T-cell (primary cell): Measurements from ENCODE around the gene FGF6. TPM values are rescaled to one million over a fixed set of nuclear protein-coding genes. Genes with fewer than 3 reads are reported as not detected.
"Not testable (repeated sequence)": the region's sequence is repeated elsewhere in the genome, so short reads cannot be mapped to it uniquely, and the experiment has no call there.

Experiments used
- ATAC-seq, 4 experiments: fragments of 200-7000 bp in 3 of 4; fragments of 150-1000 bp in 1 of 4; cut with Tn5 transposase; replicated peaks in 1 of 4; 1 replicate in 3 of 4; 2 replicates in 1 of 4; pipeline ENCODE4 v1.10.0; 2021; ENCODE audit warnings: moderate library complexity in 3 of 4, mild to moderate bottlenecking in 2 of 4, moderate number of reproducible peaks in 1 of 4
- CTCF ChIA-PET, 2 donors: fragments of 300-600 bp; sonication (Branson Sonifier 250); formaldehyde crosslinking; loops; one replicate each; lab custom pipeline; 2022; ENCODE audit warnings: antibody characterized with exemption in 2 of 2; lab: Charles Lee
- POLR2A ChIA-PET, 2 donors: fragments of 300-600 bp; sonication (Branson Sonifier 250); formaldehyde crosslinking; loops; one replicate each; lab custom pipeline; 2022; ENCODE audit warnings: antibody characterized with exemption in 2 of 2; lab: Charles Lee
- DNase-seq, 35 experiments: peaks; one replicate each; pipeline versions ENCODE4 v3.0.0 to v3.0.0-alpha.2; 2013 to 2023
- H3K27ac ChIP-seq: one replicate; pipeline ENCODE4 v1.5.1; 2013; ENCODE audit warnings: low read length
- H3K27me3 ChIP-seq, 2 experiments: replicated peaks in 1 of 2; 1 replicate in 1 of 2; 2 replicates in 1 of 2; pipeline versions ENCODE4 v1.6.1 to v1.7.0; 2013; ENCODE audit warnings: low read length in 1 of 2, mixed read lengths in 1 of 2; ENCODE audit not compliant: control insufficient read depth in 2 of 2, insufficient read depth in 2 of 2; ENCODE audit errors: extremely low read depth in 1 of 2
- H3K36me3 ChIP-seq, 2 donors: 1 replicate in 1 of 2; 2 replicates in 1 of 2; pipeline versions ENCODE4 v1.6.1 to v1.7.0; 2013; ENCODE audit warnings: low read length in 1 of 2; ENCODE audit not compliant: control insufficient read depth in 2 of 2, insufficient read depth in 1 of 2; ENCODE audit errors: extremely low read depth in 1 of 2
- H3K4me1 ChIP-seq, 2 experiments: 1 replicate in 1 of 2; 2 replicates in 1 of 2; pipeline versions ENCODE4 v1.6.1 to v1.7.0; 2013; ENCODE audit warnings: low read length in 2 of 2, mixed read lengths in 1 of 2; ENCODE audit not compliant: insufficient read depth in 2 of 2, control insufficient read depth in 1 of 2; ENCODE audit errors: extremely low read depth in 1 of 2
- H3K4me3 ChIP-seq, 2 donors: 1 replicate in 1 of 2; 2 replicates in 1 of 2; pipeline versions ENCODE4 v1.5.1 to v1.7.0; 2013; ENCODE audit warnings: mild to moderate bottlenecking in 2 of 2, low read length in 1 of 2, moderate library complexity in 1 of 2; ENCODE audit not compliant: control insufficient read depth in 1 of 2; ENCODE audit errors: extremely low read depth in 1 of 2
- H3K9me3 ChIP-seq: 2 replicates; pipeline ENCODE4 v1.7.0; 2013
- H3K27ac Mint-ChIP-seq, 2 donors: one replicate each; pipeline ENCODE4 v1.8.0; 2020 to 2021; ENCODE audit warnings: mild to moderate bottlenecking in 2 of 2, mixed read lengths in 2 of 2
- H3K27me3 Mint-ChIP-seq, 2 donors: one replicate each; pipeline ENCODE4 v1.8.0; 2021 to 2022; ENCODE audit warnings: mixed read lengths in 2 of 2
- H3K36me3 Mint-ChIP-seq: one replicate; pipeline ENCODE4 v1.8.0; 2021; ENCODE audit warnings: mixed read lengths
- H3K4me1 Mint-ChIP-seq, 3 donors: one replicate each; pipeline ENCODE4 v1.8.0; 2020 to 2022; ENCODE audit warnings: mixed read lengths in 3 of 3, mild to moderate bottlenecking in 1 of 3
- H3K4me3 Mint-ChIP-seq, 3 donors: one replicate each; pipeline ENCODE4 v1.8.0; 2020 to 2022; ENCODE audit warnings: mild to moderate bottlenecking in 3 of 3, mixed read lengths in 3 of 3, moderate library complexity in 3 of 3
- H3K9me3 Mint-ChIP-seq, 3 donors: one replicate each; pipeline ENCODE4 v1.8.0; 2020 to 2022; ENCODE audit warnings: mixed read lengths in 3 of 3
- WGBS: methylation state at CpG from one replicate; pipeline ENCODE4 v1.1.5; 2013; ENCODE audit warnings: missing lambda C conversion rate; ENCODE audit not compliant: insufficient coverage; 5-methylcytosine and 5-hydroxymethylcytosine counted together
- total RNA-seq, 35 experiments: library from RNA in 6 of 35; stranded (reverse) in 6 of 35; fragments of 120-200 nt in 1 of 35; gene quantifications; one replicate each; pipeline versions ENCODE4 v1.2.1 to v1.2.4 and lab custom pipeline; 2013 to 2026

The FGF6 gene
- total RNA-seq, 5 donors from 2014 or later (not counting 1 experiment from before 2014, with no cell fraction given), result not detected

DNA sequence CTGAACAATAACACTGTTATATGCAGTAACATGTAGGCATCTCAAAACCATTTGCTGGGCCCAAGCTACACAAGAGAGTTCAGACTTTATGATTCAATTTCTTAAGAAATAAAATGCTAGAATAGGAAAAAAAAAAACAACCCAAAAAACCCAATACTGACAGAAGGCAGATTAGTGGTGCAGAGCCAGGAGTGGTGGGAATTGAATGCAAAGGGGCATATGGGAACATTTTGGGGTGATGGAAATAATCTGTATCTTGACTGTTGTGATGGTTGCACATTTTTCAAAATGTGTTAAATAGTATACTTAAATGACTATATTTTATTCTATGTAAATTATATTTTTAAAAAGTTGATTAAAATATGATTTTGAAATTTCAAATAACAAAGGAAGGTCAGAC lies 23.4 kb upstream of the FGF6 start:
- H3K9me3 Mint-ChIP-seq, result no peaks in the 10 kb centered on the region
- H3K4me1 Mint-ChIP-seq, result no peaks in the 10 kb centered on the region
- ChIA-PET POLR2A (no interaction called here), CTCF (no interaction called here)
- Histone ChIP-seq H3K4me1 (no peaks in the 10 kb centered on the region), H3K27me3 (no peaks in the 10 kb centered on the region), H3K9me3 (no peaks in the 10 kb centered on the region), H3K4me3 (no peak overlapping the region), H3K27ac (no peak overlapping the region), H3K36me3 (no peaks in the 10 kb centered on the region)
- no peak overlapping the region for H3K4me3 Mint-ChIP-seq
- DNase-seq, result no peak
- H3K27ac Mint-ChIP-seq, result no peak overlapping the region
- peaks cover 0 to 5% of the 10 kb centered on the region in 2 donors for H3K27me3 Mint-ChIP-seq
- ATAC-seq, result no peak
- H3K36me3 Mint-ChIP-seq, result no peaks in the 10 kb centered on the region

DNA sequence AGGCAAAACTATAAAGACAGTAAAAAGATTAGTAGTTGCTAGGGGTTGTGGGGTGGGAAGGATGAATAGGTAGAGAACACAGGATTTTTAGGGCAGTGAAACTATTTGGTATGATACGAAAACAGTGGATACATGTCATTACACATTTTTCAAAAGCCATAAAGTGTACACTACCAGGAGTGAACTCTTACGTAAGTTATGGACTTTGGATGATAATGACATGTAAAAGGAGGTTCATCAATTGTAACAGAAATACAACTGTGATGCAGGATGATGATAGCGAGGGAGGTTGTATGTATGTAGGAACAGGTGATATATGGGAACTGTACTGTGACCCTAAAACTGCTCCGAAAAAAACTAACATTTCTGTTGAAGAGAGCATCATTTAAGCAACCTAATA lies 15.1 kb upstream of the FGF6 start:
- Mint-ChIP-seq H3K4me1 (no peaks in the 10 kb centered on the region), H3K9me3 (no peaks in the 10 kb centered on the region), H3K27me3 (peaks cover 0 to 5% of the 10 kb centered on the region in 2 donors), H3K4me3 (no peak overlapping the region), H3K27ac (no peak overlapping the region), H3K36me3 (no peaks in the 10 kb centered on the region)
- CTCF ChIA-PET, result interaction anchor here in 1 of 2 donors (0.7 kb wide), 1 partner anchor 903 kb away, joined by 9 read pairs; no protein-coding TSS in a partner anchor
- H3K36me3 ChIP-seq, result no peaks in the 10 kb centered on the region
- H3K4me3 ChIP-seq, result no peak overlapping the region
- no peaks in the 10 kb centered on the region for H3K27me3 ChIP-seq
- POLR2A ChIA-PET, result interaction anchor here in 1 of 2 donors (0.7 kb wide), 1 partner anchor 702 kb away, joined by 7 read pairs; no protein-coding TSS in a partner anchor
- H3K27ac ChIP-seq, result no peak overlapping the region
- H3K9me3 ChIP-seq, result no peaks in the 10 kb centered on the region
- ATAC-seq (no peak), DNase-seq (no peak)
- WGBS, result 90% methylated on average over 1 of the region's 4 CpGs
- H3K4me1 ChIP-seq, result no peaks in the 10 kb centered on the region

DNA sequence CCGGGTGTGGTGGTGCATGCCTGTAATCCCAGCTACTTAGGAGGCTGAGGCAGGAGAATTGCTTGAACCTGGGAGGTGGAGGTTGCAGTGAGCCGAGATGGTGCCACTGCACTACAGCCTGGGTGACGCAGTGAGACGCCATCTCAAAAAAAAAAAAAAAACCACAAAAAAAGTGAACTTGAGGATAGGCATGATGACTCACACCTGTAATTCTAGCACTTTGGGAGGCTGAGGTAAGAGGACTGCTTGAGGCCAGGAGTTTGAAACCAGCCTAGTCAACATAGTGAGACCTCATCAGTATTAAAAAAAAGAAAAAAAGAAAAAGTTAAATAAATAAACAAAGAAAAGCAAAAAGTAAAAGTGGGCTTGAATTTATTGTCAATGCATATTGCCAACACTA lies 10.2 kb upstream of the FGF6 start:
- POLR2A ChIA-PET, H3K27ac ChIP-seq: not testable (repeated sequence)

DNA sequence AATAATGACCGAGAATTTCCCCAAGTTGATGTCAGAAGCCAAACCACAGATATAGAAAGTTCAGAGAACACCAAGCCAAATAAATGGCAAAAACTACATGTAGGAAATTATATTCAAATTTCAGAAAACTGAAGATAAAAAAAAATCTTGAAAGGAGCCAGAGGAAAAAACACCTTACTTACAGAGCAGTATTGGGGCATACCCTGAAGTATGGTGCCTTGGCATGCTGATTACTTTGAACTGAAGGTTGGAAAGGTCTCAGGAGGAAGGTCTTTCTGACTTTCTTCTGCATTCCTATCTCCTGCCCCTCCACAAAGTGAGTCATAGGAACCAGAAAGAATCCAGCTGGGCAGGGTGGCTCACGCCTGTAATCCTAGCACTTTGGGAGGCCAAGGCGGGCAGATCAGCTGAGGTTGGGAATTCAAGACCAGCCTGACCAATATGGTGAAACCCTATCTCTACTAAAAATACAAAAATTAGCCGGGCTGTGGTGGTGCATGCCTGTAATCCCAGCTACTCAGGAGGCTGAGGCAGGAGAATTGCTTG lies 8.8 kb upstream of the FGF6 start:
- H3K27ac ChIP-seq, result no peak overlapping the region
- Mint-ChIP-seq H3K27me3 (peaks cover 27 to 35% of the 10 kb centered on the region in 2 donors), H3K4me3 (no peak overlapping the region), H3K36me3 (peaks cover 8% of the 10 kb centered on the region), H3K9me3 (peaks cover 9 to 20% (median 10%) of the 10 kb centered on the region in 3 donors), H3K4me1 (no peaks in the 10 kb centered on the region), H3K27ac (no peak overlapping the region)
- DNase-seq (no peak), ATAC-seq (no peak)
- CTCF ChIA-PET, result no interaction called here
- no peaks in the 10 kb centered on the region for H3K9me3 ChIP-seq
- POLR2A ChIA-PET, result no interaction called here
- no peak overlapping the region for H3K4me3 ChIP-seq
- peaks cover 0 to 8% of the 10 kb centered on the region in 2 experiments for H3K27me3 ChIP-seq
- H3K36me3 ChIP-seq, result no peaks in the 10 kb centered on the region
- WGBS, result 94% methylated on average over 2 of the region's 4 CpGs
- H3K4me1 ChIP-seq, result no peaks in the 10 kb centered on the region

More for the DNA sequence above, 10.2 kb upstream of the FGF6 start:
- DNase-seq, H3K9me3 ChIP-seq, H3K27me3 ChIP-seq, H3K4me1 ChIP-seq, H3K36me3 Mint-ChIP-seq, ATAC-seq, H3K4me1 Mint-ChIP-seq, H3K27ac Mint-ChIP-seq, H3K36me3 ChIP-seq, CTCF ChIA-PET, H3K4me3 ChIP-seq, H3K4me3 Mint-ChIP-seq: not testable (repeated sequence)
- H3K27me3 Mint-ChIP-seq, result peaks cover 23 to 29% of the 10 kb centered on the region in 2 donors
- no CpG with 5 or more reads among the region's 4 CpGs for WGBS
- peaks cover 9 to 20% (median 10%) of the 10 kb centered on the region in 3 donors for H3K9me3 Mint-ChIP-seq

DNA sequence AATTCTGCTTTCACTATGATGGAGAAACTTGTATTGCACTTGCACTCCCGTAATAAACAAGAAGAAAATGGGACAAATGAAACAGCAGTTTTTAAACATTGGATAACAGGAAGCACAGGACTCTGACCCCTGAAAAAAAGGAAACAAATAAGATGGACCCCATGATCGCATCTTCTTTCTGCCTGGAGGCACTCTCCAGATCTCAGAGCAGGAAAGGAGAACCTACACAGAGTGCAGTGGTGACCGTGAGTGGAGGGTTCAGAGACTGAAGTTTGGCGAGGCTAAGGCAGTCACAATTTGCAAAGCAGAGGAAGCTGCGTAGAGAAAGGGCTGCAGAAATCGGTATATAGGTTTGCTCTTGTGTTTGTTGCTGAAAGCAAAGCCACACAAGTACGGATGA lies 6.1 kb upstream of the FGF6 start:
- no peak for DNase-seq
- peaks cover 9 to 20% (median 10%) of the 10 kb centered on the region in 3 donors for H3K9me3 Mint-ChIP-seq
- CTCF ChIA-PET, result no interaction called here

DNA sequence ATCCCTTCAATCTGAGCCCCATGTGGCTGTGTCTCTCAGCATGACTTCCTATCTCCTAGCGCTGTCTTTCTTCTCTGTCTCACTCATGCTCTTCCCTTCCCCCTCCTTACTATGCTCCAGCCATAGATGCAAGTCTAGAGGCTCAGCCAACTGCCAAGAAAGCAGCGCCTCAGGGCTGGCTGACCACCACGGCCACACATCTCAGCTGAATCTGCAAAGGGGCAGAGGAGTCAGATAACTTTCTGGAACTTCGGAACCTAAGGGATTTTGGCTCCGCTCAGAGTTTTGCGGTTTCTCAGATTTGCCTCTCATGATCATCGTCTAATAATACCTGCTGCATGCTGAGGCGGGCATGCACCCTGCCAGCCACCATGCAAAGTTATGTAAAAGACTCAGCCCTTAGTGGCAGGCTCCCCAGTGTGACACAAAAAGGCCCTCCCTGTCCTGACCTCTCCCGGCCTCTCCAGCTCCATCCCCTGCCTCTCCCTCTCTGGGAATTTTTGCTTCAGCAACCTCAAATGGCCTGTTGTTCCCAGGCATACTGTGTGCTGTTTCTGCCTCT lies 5.0 kb upstream of the FGF6 start:
- Mint-ChIP-seq H3K36me3 (peaks cover 8% of the 10 kb centered on the region), H3K4me1 (no peaks in the 10 kb centered on the region), H3K27ac (no peak overlapping the region), H3K9me3 (peaks cover 9 to 20% (median 10%) of the 10 kb centered on the region in 3 donors), H3K4me3 (no peak overlapping the region), H3K27me3 (peaks cover 27 to 37% of the 10 kb centered on the region in 2 donors)
- no peak overlapping the region for H3K4me3 ChIP-seq
- H3K36me3 ChIP-seq, result no peaks in the 10 kb centered on the region
- WGBS, result 83% methylated on average over 9 of the region's 9 CpGs
- no peaks in the 10 kb centered on the region for H3K4me1 ChIP-seq
- POLR2A ChIA-PET, result no interaction called here
- CTCF ChIA-PET, result no interaction called here
- DNase-seq (no peak), ATAC-seq (no peak)
- peaks cover 0 to 14% of the 10 kb centered on the region in 2 experiments for H3K27me3 ChIP-seq
- no peaks in the 10 kb centered on the region for H3K9me3 ChIP-seq
- H3K27ac ChIP-seq, result no peak overlapping the region

More for the DNA sequence above, 6.1 kb upstream of the FGF6 start:
- H3K4me3 ChIP-seq, result no peak overlapping the region
- no peaks in the 10 kb centered on the region for H3K4me1 ChIP-seq
- Mint-ChIP-seq H3K36me3 (peaks cover 8% of the 10 kb centered on the region), H3K4me3 (no peak overlapping the region), H3K27ac (no peak overlapping the region), H3K27me3 (peaks cover 27 to 35% of the 10 kb centered on the region in 2 donors), H3K4me1 (no peaks in the 10 kb centered on the region)
- no peaks in the 10 kb centered on the region for H3K36me3 ChIP-seq
- POLR2A ChIA-PET, result interaction anchor here in 1 of 2 donors (0.5 kb wide), 1 partner anchor 117 kb away, joined by 3 read pairs; no protein-coding TSS in a partner anchor
- H3K9me3 ChIP-seq, result no peaks in the 10 kb centered on the region
- H3K27me3 ChIP-seq, result peaks cover 0 to 8% of the 10 kb centered on the region in 2 experiments
- ATAC-seq, result no peak
- no peak overlapping the region for H3K27ac ChIP-seq
- 72% methylated on average over 7 of the region's 7 CpGs for WGBS
